ENCODE data around the gene RRP7A. TPM values are rescaled to one million over a fixed set of nuclear protein-coding genes. Genes with fewer than 3 reads are reported as not detected.

Gene RRP7A
- total and polyA plus RNA-seq, 10 of the 15 experiments (the other 5 are each of a cell fraction or from before 2014, with no cell fraction given): 2.9 to 114 (median 43.8) TPM

DNA sequence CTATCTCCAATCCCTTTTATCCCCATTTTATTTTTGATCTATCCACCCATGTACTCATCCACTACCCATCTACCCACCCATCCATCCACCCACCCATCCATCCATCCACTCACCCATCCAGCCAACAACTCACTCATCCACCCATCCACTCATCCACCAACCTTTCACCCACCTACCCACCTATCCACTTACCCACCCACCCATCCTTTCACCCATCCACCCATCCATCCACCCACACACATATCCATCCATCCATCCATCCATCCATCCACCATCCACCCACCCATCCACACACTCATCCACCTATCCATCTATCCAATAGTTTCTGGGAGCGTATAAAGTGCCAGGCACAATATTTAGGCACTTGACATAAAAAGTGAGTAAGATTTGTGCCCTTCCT lies 48.2 kb downstream of the RRP7A start:
- ATAC-seq (no peak), FAIRE-seq (no peak), DNase-seq (ENCODE audit: low read depth, low spot score) (no peak)
- Histone ChIP-seq H2AFZ (ENCODE audit: control insufficient read depth, low read depth, low read length) (no peak overlapping the region), H3K79me2 (ENCODE audit: control insufficient read depth, insufficient read depth, low read length) (no peaks in the 10 kb centered on the region), H3K4me3 (no peak overlapping the region), H3K4me1 (ENCODE audit: control insufficient read depth, insufficient read depth, low read length) (no peaks in the 10 kb centered on the region), H3K27ac (ENCODE audit: control insufficient read depth, insufficient read depth) (no peak overlapping the region), H3K36me3 (ENCODE audit: control insufficient read depth in 2 of 2, insufficient read depth in 2 of 2, low read length in 1 of 2) (no peaks in the 10 kb centered on the region), H3K9ac (ENCODE audit: control insufficient read depth, insufficient read depth, low read length) (no peak overlapping the region), H3K9me3 (replicated peaks; ENCODE audit: control insufficient read depth, insufficient read depth, low read length) (no peaks in the 10 kb centered on the region), H3K4me2 (ENCODE audit: control insufficient read depth, insufficient read depth) (no peak overlapping the region), H4K20me1 (ENCODE audit: control insufficient read depth, insufficient read depth) (no peaks in the 10 kb centered on the region), H3K27me3 (replicated peaks in 1 of 2; ENCODE audit: control insufficient read depth in 2 of 2, insufficient read depth in 2 of 2, low read length in 1 of 2) (0 out of 4 replicates have a peak, but pooled peaks cover 1 to 4% of the 10 kb centered on the region in 2 experiments)
- ChIA-PET SMC1A (ENCODE audit: uncharacterized antibody, unreplicated experiment) (no interaction called here), POLR2A (interaction anchor here (0.6 kb wide), 1 partner anchor 307 kb away, joined by 4 read pairs; no protein-coding TSS in a partner anchor), CTCF (interaction anchor here (0.6 to 3.5 kb wide), 5 partner anchors 11 to 33 kb away, joined by 3 to 40 read pairs (median 5); no protein-coding TSS in a partner anchor), RAD21 (ENCODE audit: unreplicated experiment) (interaction anchor here (1.1 kb wide), 1 partner anchor 28 kb away, joined by 3 read pairs; no protein-coding TSS in a partner anchor)
- WGBS (ENCODE audit: insufficient coverage, insufficient replicate concordance, low lambda C conversion rate, missing lambda C conversion rate): 86% methylated on average over 1 of the region's 1 CpG
- TF ChIP-seq ZBTB33 (IDR thresholded peaks at IDR 0.05) (no peak), WRNIP1 (IDR thresholded peaks at IDR 0.05; ENCODE audit: borderline replicate concordance, low read depth, low read length) (no peak), SMC3 (IDR thresholded peaks at IDR 0.05; ENCODE audit: borderline replicate concordance, low read length) (no peak), SUPT20H (IDR thresholded peaks at IDR 0.05; ENCODE audit: borderline replicate concordance, control insufficient read depth, low read depth, low read length) (no peak), ZNF217 (IDR thresholded peaks at IDR 0.05) (no peak), POLR2A (IDR thresholded peaks at IDR 0.05; ENCODE audit: low read depth, low read length) (no peak), RELA (IDR thresholded peaks at IDR 0.05; ENCODE audit: borderline replicate concordance, partially characterized antibody) (no peak)
- TF ChIP-seq, protein P1, sequence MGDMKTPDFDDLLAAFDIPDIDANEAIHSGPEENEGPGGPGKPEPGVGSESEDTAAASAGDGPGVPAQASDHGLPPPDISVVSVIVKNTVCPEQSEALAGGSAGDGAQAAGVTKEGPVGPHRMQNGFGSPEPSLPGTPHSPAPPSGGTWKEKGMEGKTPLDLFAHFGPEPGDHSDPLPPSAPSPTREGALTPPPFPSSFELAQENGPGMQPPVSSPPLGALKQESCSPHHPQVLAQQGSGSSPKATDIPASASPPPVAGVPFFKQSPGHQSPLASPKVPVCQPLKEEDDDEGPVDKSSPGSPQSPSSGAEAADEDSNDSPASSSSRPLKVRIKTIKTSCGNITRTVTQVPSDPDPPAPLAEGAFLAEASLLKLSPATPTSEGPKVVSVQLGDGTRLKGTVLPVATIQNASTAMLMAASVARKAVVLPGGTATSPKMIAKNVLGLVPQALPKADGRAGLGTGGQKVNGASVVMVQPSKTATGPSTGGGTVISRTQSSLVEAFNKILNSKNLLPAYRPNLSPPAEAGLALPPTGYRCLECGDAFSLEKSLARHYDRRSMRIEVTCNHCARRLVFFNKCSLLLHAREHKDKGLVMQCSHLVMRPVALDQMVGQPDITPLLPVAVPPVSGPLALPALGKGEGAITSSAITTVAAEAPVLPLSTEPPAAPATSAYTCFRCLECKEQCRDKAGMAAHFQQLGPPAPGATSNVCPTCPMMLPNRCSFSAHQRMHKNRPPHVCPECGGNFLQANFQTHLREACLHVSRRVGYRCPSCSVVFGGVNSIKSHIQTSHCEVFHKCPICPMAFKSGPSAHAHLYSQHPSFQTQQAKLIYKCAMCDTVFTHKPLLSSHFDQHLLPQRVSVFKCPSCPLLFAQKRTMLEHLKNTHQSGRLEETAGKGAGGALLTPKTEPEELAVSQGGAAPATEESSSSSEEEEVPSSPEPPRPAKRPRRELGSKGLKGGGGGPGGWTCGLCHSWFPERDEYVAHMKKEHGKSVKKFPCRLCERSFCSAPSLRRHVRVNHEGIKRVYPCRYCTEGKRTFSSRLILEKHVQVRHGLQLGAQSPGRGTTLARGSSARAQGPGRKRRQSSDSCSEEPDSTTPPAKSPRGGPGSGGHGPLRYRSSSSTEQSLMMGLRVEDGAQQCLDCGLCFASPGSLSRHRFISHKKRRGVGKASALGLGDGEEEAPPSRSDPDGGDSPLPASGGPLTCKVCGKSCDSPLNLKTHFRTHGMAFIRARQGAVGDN (IDR thresholded peaks at IDR 0.05): no peak
- in situ Hi-C loops (cut with MboI): no loop called here
- intact Hi-C loops (cut with micrococcal nuclease; ENCODE audit: unreplicated experiment): loop anchor here (10.0 kb wide), 1 partner anchor 507 kb away; the partner anchor contains the start of gene SEPTIN3
- BruUV-seq (replicated peaks): no TSS peak
